ENCODE measurements around the gene CCRL2. TPM values are rescaled to one million over a fixed set of nuclear protein-coding genes. Genes with fewer than 3 reads are reported as not detected.
A peak's percentile ranks its signal among the peaks of the same experiment; 100 is the strongest.
"Not testable (repeated sequence)": the region's sequence is repeated elsewhere in the genome, so short reads cannot be mapped to it uniquely, and the experiment has no call there.

CCRL2 gene
- total and polyA plus RNA-seq, 2 donors (not counting 1 experiment from before 2014, with no cell fraction given): 0.33 to 3.7 TPM

DNA sequence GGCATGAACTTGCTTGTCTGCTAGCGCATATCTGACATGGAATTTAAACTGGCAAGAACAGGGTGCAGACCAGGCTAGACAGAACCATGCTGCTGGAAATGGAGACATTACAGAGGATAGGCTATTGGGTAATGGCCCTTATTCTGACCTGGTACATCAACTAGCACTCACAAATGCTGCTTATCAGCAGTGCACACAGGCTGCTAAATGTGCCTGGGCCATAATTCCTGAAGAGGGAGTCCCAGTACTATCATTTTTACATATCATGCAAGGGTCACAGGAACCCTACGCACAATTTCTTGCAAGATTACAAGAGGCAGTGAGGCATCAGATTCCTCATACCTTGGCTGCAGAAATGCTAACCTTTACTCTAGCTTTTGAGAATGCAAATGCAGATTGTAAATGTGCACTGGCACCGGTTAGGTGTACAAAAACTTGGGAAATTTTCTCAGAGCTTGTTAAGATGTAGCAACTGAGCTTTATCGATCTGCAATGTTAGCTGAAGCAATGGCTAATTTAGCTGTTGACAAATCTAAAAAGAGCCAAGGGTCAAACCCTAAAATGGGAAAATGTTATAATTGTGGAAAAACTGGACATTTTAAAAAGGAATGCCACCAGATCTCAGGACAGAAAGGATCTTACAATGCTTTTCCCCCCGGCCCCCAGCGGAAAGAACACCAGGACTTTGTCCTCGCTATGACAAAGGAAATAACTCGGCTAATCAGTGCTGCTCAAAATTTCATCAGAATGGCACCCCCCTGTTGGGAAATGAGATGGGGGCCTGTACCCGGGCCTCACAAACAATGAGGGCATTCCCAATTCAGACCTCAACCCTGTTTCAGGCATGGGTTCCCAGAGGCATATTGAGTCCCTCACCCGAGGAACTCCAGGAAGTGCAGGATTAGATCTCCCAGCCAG is 21.1 kb downstream of the CCRL2 start:
- no peaks in the 10 kb centered on the region for H3K27me3 ChIP-seq (ENCODE audit: control insufficient read depth, insufficient read depth, low read length)
- H3K79me2 ChIP-seq (ENCODE audit: control insufficient read depth, insufficient read depth, low read length): no peaks in the 10 kb centered on the region
- peak in 1 of 2 donors; percentile 32 for DNase-seq (ENCODE audit: low read depth in 2 of 2)
- H3K36me3 ChIP-seq (ENCODE audit: control insufficient read depth, insufficient read depth, low read length): no peaks in the 10 kb centered on the region
- H2AFZ ChIP-seq (ENCODE audit: low read length): no peak overlapping the region
- no peaks in the 10 kb centered on the region for H4K20me1 ChIP-seq (ENCODE audit: control insufficient read depth, extremely low read depth, insufficient read depth, low read length)
- no peaks in the 10 kb centered on the region for H3K4me1 ChIP-seq (ENCODE audit: control insufficient read depth, extremely low read depth, insufficient read depth, low read length)
- H3K4me3 ChIP-seq (replicated peaks in 1 of 4; ENCODE audit: control extremely low read depth in 1 of 4, insufficient read depth in 1 of 4, low read depth in 3 of 4, low read length in 4 of 4): no peak overlapping the region
- no peak overlapping the region for H3K9ac ChIP-seq (ENCODE audit: insufficient read depth, low read length)
- no peak overlapping the region for H3K4me2 ChIP-seq (ENCODE audit: extremely low read depth, insufficient read depth, low read length)
- TF ChIP-seq, protein P1, sequence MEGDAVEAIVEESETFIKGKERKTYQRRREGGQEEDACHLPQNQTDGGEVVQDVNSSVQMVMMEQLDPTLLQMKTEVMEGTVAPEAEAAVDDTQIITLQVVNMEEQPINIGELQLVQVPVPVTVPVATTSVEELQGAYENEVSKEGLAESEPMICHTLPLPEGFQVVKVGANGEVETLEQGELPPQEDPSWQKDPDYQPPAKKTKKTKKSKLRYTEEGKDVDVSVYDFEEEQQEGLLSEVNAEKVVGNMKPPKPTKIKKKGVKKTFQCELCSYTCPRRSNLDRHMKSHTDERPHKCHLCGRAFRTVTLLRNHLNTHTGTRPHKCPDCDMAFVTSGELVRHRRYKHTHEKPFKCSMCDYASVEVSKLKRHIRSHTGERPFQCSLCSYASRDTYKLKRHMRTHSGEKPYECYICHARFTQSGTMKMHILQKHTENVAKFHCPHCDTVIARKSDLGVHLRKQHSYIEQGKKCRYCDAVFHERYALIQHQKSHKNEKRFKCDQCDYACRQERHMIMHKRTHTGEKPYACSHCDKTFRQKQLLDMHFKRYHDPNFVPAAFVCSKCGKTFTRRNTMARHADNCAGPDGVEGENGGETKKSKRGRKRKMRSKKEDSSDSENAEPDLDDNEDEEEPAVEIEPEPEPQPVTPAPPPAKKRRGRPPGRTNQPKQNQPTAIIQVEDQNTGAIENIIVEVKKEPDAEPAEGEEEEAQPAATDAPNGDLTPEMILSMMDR (conservative IDR thresholded peaks at IDR 0.05 in 1 of 2, IDR thresholded peaks at IDR 0.05 in 1 of 2; ENCODE audit: low read depth in 1 of 2, low read length in 2 of 2): peak in 1 of 2 donors; percentile 2
- TF ChIP-seq EZH2 (IDR thresholded peaks at IDR 0.05; ENCODE audit: low read length, missing control alignments): no peak
- no peak overlapping the region for H3K27ac ChIP-seq (ENCODE audit: insufficient read depth, low read length)
- H3K9me3 ChIP-seq (ENCODE audit: control insufficient read depth, insufficient read depth, low read depth, low read length): no peaks in the 10 kb centered on the region

GRCh38 chr3:46429250-46429649 is 22.2 kb downstream of the CCRL2 start:
- Histone ChIP-seq H3K4me2 (ENCODE audit: extremely low read depth, insufficient read depth, low read length) (no peak overlapping the region), H3K4me3 (replicated peaks in 1 of 4; ENCODE audit: control extremely low read depth in 1 of 4, insufficient read depth in 1 of 4, low read depth in 3 of 4, low read length in 4 of 4) (no peak overlapping the region), H2AFZ (ENCODE audit: low read length) (no peak overlapping the region), H4K20me1 (ENCODE audit: control insufficient read depth, extremely low read depth, insufficient read depth, low read length) (no peaks in the 10 kb centered on the region), H3K27me3 (ENCODE audit: control insufficient read depth, insufficient read depth, low read length) (no peaks in the 10 kb centered on the region), H3K27ac (ENCODE audit: insufficient read depth, low read length) (no peak overlapping the region), H3K9me3 (ENCODE audit: control insufficient read depth, insufficient read depth, low read depth, low read length) (no peaks in the 10 kb centered on the region), H3K9ac (ENCODE audit: insufficient read depth, low read length) (no peak overlapping the region), H3K79me2 (ENCODE audit: control insufficient read depth, insufficient read depth, low read length) (no peaks in the 10 kb centered on the region), H3K36me3 (ENCODE audit: control insufficient read depth, insufficient read depth, low read length) (no peaks in the 10 kb centered on the region), H3K4me1 (ENCODE audit: control insufficient read depth, extremely low read depth, insufficient read depth, low read length) (no peaks in the 10 kb centered on the region)
- TF ChIP-seq, protein P1 (conservative IDR thresholded peaks at IDR 0.05 in 1 of 2, IDR thresholded peaks at IDR 0.05 in 1 of 2; ENCODE audit: low read depth in 1 of 2, low read length in 2 of 2): no peak
- TF ChIP-seq EZH2 (IDR thresholded peaks at IDR 0.05; ENCODE audit: low read length, missing control alignments): no peak
- no peak for DNase-seq (ENCODE audit: low read depth in 2 of 2)

DNA sequence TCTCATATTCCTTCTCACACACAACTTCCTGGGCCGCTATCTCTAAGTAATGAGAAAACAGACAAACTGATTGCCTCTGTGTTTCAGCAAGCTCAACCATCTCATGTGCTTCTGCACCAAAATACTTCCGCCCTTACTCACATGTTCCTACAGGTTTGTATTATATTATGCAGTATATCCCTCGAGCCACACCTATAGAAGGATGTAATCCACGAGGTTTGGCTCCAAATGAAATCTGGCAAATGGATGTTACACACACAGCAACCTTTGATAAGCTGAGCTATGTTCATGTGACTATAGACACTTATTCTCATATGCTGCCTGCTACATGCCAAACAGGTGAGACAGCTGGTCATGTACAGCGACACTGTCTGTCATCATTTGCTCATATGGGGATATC is 22.6 kb downstream of the CCRL2 start:
- no peak for DNase-seq (ENCODE audit: low read depth in 2 of 2)
- Histone ChIP-seq H3K4me2 (ENCODE audit: extremely low read depth, insufficient read depth, low read length) (no peak overlapping the region), H3K79me2 (ENCODE audit: control insufficient read depth, insufficient read depth, low read length) (no peaks in the 10 kb centered on the region), H3K9ac (ENCODE audit: insufficient read depth, low read length) (no peak overlapping the region), H3K27me3 (ENCODE audit: control insufficient read depth, insufficient read depth, low read length) (no peaks in the 10 kb centered on the region), H3K9me3 (ENCODE audit: control insufficient read depth, insufficient read depth, low read depth, low read length) (no peaks in the 10 kb centered on the region), H3K4me1 (ENCODE audit: control insufficient read depth, extremely low read depth, insufficient read depth, low read length) (no peaks in the 10 kb centered on the region), H3K36me3 (ENCODE audit: control insufficient read depth, insufficient read depth, low read length) (no peaks in the 10 kb centered on the region), H2AFZ (ENCODE audit: low read length) (no peak overlapping the region), H3K4me3 (replicated peaks in 1 of 4; ENCODE audit: control extremely low read depth in 1 of 4, insufficient read depth in 1 of 4, low read depth in 3 of 4, low read length in 4 of 4) (no peak overlapping the region), H3K27ac (ENCODE audit: insufficient read depth, low read length) (no peak overlapping the region), H4K20me1 (ENCODE audit: control insufficient read depth, extremely low read depth, insufficient read depth, low read length) (no peaks in the 10 kb centered on the region)
- TF ChIP-seq EZH2 (IDR thresholded peaks at IDR 0.05; ENCODE audit: low read length, missing control alignments): no peak
- TF ChIP-seq, protein P1 (conservative IDR thresholded peaks at IDR 0.05 in 1 of 2, IDR thresholded peaks at IDR 0.05 in 1 of 2; ENCODE audit: low read depth in 1 of 2, low read length in 2 of 2): no peak

DNA sequence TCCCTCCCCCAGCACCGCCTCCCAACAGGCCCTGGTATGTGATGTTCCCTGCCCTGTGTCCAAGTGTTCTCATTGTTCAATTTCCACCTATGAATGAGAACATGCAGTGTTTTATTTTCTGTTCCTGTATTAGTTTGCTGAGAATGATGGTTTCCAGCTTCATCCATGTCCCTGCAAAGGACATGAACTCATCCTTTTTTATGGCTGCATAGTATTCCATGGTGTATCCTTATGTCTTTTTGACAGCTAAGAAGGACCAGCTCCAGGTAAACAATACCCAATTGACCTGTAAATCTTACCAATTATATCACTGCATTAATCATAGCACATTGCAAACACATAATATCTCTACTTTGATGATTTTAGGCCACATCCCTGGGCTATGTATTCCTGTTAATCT is 23.8 kb downstream of the CCRL2 start:
- not testable (repeated sequence) for H3K9me3 ChIP-seq (ENCODE audit: control insufficient read depth, insufficient read depth, low read depth, low read length); H3K79me2 ChIP-seq (ENCODE audit: control insufficient read depth, insufficient read depth, low read length); H3K4me2 ChIP-seq (ENCODE audit: extremely low read depth, insufficient read depth, low read length); H2AFZ ChIP-seq (ENCODE audit: low read length); H3K36me3 ChIP-seq (ENCODE audit: control insufficient read depth, insufficient read depth, low read length); H3K9ac ChIP-seq (ENCODE audit: insufficient read depth, low read length); H3K27ac ChIP-seq (ENCODE audit: insufficient read depth, low read length); H3K27me3 ChIP-seq (ENCODE audit: control insufficient read depth, insufficient read depth, low read length); H3K4me3 ChIP-seq (replicated peaks in 1 of 4; ENCODE audit: control extremely low read depth in 1 of 4, insufficient read depth in 1 of 4, low read depth in 3 of 4, low read length in 4 of 4); H3K4me1 ChIP-seq (ENCODE audit: control insufficient read depth, extremely low read depth, insufficient read depth, low read length); DNase-seq (ENCODE audit: low read depth in 2 of 2); H4K20me1 ChIP-seq (ENCODE audit: control insufficient read depth, extremely low read depth, insufficient read depth, low read length)
